ENCODE measurements around the gene FAM107A.

The FAM107A gene

DNA sequence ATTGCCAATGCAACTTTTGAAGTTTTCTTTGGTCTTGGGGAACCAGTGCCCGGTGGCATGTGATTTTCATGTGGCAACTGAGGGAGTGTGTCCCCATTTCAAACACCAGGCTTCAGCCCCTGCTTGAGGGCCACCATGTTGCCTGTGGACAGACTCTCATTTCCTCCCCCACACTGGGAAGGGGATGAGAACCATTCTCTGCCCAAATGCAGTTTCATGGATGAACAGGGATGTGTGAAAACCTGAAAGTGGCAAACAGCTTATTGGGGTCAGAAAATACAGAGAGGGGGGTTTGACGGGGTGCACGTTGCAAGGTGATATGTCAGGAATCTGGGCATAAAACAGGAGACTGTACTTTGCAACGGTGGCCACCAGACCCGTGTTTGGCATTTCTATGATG lies 6.3 kb downstream of the FAM107A start:
- DNase-seq (ENCODE audit: extremely low spot score, insufficient read length, low read depth) (no peak), FAIRE-seq (no peak)

DNA sequence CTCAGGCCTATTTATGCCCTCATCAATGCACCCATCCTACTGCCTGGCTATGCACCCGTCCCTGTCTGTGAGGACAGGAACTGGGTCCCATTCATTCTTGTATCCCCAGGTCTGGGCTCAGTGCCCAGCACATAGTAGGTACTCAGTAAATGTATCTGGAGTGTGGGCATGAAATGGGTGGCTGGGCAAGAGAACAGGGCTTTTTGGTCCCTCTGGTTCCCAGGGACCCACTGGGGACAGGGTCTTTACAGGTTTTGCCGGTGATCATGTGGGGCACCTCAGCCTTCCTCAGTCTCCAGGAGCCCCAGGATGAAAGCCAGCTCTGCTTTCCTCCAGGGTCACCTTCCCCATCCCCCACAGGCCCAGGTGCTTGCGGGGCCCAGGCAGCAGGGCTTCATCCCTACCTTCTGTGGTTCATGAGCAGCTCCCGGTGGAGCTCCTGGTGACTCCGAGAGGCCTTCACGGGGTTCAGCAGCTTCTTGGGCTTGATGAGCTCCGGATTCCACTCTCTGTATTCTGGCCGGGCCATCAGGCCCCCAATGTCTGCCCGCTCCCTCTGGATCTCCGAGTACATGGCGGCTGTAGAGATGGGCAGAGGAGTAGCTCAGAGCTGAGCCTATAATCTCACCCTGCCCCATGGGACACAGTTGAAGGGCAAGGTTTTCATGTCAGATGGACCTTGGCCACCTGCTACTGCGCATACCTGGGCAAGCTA lies 7.7 kb downstream of the FAM107A start:
- DNase-seq (ENCODE audit: extremely low spot score, insufficient read length, low read depth) (no peak), FAIRE-seq (no peak)

DNA sequence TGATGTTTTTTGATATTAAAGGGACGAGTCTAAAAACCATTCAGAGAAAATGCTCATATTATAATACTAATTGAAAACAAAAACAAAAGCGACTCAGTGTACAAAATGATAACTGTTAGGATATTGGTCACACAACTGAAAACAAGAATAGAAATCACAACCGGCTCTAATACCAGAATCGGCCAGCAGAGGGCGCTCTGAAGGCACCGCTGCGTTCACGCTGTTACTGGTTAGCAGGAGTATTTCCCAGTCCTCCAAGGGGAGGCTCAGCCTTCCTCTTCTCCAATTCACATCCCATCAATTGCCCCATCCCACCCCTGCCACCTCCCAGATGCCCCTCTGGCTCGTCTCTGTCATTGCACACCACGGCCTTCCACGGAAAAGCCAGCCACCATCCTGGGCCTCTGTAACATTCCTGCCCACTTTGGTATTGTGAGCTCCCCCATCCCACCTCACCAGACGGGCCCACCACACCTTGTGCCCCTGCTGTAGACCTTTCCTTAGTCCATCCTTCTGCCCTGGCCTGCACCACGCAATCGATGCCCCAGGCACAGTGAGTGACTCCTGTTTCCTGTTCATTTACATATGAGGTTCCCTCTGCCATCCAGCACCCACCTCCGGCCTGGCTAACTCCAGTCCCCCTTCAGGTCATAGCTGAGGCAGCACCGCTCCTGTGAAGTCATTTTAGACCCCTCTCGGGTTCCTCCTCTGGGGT lies 8.5 kb downstream of the FAM107A start:
- FAIRE-seq: peak; percentile 81
- DNase-seq (ENCODE audit: extremely low spot score, insufficient read length, low read depth): peak; percentile 33

DNA sequence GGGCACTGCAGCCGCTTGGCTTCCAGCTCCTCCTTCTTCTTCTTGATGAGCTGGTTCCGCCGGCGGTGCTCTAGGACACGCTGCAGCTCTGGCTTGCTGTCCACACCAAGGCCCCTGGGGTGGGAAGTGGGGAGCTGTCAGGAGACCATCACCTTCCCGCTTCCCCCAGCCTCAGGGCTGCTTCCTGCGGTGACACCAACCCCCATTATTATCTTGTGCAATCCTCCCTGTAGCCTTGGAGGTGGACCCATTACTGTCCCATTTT lies 10.0 kb downstream of the FAM107A start:
- FAIRE-seq: no peak
- no peak for DNase-seq (ENCODE audit: extremely low spot score, insufficient read length, low read depth)

DNA sequence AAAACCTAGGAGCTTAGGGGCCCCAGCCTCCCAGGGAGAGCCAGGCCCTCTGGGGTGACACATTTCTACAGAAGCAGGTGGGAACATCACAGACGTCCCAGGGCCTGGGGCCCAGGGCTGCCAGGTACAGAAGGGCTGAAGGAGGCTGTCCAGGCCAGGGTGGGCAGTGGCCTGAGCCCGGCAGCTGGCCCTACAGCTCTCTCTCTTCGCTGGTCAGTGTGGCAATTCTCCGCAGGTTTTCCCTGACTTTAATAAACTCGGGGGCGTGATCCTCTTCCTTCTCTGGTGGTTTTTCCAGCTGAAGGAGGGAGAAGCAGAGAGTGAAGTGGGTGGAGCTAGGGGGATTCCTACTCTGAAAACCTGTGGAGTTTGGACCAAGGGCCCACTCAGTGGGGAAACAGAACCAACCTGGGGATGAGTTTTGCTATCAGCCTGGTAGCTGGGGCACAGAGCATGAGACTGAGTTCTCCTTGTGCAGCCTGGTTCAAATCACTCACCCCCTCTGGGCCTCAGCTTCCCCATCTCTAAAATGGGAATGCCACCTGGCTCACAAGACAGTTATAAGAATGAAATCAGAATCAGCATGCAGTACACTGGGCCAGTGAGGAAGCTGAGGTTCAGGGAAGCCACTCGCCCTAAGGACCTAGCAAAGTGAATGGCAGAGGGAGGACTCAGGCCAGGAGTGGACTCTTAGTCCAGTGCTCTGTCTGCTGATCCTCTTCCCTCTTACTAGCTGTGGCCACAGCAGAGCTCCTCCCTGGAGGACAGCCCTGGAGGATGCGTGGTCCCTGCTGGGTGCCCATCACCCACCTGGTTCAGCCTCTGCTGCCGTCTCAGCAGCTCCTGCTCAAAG lies 10.6 kb downstream of the FAM107A start:
- no peak for FAIRE-seq

DNA sequence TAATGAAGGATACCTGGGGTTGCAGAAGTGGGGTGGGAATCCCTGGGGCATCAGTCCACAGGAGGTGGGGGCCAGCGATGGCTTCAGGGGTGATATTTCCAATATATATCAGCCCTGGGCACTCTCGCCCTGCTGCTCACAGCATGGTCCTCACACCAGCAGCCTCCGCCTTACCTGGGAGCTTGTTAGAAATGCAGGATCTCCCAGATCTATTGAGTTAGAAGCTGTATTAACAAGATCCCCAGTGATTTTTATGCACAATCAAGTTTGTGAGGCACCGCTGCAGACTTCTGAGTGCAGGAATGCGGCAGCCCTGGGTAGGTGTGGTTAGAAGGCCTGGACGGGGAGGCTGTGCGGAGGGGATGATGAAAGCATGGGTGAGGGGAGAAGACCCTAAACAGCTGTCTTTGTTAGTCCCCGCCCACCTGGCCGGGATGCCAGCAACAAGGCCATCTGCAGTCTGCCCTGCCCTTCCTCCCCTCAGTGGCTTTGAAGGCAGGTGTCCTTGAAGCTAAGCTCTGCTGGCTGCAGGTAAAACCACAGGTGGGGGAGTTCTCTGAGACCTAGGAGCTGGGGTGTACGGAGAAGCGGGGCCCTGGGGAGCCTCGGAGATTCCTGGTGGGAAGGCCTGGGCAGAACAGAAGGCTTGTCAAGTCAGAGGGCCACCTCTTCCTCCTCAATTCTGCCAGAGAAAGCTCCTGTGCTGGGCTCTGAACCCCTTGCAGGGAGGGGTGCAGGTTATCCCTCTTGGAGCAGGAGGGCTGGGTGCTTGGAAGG lies 11.4 kb downstream of the FAM107A start:
- FAIRE-seq (no peak), DNase-seq (ENCODE audit: extremely low spot score, insufficient read length, low read depth) (no peak)

More for the DNA sequence above, 10.6 kb downstream of the FAM107A start:
- no peak for DNase-seq (ENCODE audit: extremely low spot score, insufficient read length, low read depth)

DNA sequence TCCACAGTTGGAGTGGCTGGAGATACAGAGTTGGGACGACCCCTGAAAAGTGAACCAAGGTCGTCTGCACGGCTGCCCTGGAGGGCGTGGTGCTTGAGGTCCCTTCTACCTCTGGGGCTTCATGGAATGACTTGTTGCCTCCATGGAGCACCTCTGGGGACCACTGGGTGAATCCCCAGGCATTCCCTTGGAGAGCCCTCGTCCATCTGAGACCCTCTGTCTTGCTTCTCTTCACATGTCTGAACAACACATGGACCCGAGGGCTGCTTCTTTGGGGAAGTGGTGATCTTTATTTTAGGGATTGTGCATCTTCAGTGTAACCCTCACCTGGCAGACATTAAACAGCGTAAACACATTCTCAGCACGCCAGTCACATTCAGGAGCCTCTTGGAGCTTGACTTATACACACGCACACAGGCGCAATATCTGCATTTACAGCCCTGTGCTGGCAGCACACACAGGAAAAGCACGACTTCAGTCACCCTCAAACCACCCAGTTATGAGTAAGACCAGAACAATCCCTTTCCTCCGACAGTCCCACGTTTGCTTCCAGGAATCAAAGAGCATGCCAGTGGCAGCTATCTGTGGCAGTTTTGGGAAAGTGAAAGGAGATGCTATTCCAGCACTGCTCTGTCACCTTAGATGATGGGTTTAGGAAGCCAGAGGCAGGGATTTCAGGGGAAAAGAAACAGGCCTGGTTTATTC lies 12.6 kb downstream of the FAM107A start:
- FAIRE-seq (no peak), DNase-seq (ENCODE audit: extremely low spot score, insufficient read length, low read depth) (no peak)

DNA sequence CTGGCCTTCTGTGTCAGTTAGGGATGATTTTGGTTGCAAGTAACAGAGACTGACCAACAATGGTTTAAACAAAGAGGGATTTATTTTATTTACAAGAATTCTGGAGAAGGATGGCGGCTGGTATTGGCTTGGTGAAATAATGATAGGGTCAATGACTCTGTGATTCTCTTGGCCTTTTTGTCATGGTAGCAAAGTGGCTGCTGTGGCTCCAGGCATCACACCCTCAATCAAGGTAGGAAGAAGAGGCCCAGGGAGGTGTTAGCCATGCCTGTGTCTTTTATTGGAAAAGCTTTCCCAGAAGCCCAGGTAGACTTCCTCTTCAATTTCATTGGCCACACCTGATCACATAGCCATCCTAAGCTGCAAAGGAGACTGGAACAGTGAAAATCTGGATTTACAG lies 13.1 kb downstream of the FAM107A start:
- DNase-seq (ENCODE audit: extremely low spot score, insufficient read length, low read depth): no peak
- no peak for FAIRE-seq

DNA sequence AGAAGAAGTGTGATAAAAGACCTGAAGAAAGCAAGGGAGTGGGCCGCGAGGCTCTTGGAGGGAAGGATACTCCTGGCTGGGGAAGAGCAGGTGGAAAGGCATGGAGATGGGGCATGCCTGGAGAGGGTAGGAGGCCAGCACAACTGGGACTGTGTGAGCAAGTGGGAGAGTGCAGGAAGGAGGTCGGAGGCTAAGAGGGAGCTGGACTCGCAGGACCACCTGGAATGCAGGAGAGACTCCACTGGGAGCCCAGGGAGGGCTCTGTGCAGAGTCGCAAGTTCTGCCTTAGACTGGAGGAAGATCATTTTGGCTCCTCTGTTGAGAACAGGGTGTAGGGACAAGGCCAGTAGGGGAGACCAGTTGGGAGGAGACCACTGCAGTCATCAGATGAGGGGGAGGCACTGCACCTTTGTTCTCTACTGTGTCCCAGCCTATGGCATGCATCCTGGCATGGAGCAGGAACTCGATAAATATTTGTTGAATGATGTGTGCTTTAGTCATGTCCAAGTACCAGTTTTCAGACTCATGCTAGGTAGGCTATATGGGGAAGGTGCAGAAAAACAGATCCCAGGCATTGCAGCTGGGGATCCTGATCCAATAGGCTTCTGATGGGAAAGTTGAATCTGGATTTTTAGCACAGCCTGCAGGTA lies 13.7 kb downstream of the FAM107A start:
- no peak for DNase-seq (ENCODE audit: extremely low spot score, insufficient read length, low read depth)
- FAIRE-seq: no peak

DNA sequence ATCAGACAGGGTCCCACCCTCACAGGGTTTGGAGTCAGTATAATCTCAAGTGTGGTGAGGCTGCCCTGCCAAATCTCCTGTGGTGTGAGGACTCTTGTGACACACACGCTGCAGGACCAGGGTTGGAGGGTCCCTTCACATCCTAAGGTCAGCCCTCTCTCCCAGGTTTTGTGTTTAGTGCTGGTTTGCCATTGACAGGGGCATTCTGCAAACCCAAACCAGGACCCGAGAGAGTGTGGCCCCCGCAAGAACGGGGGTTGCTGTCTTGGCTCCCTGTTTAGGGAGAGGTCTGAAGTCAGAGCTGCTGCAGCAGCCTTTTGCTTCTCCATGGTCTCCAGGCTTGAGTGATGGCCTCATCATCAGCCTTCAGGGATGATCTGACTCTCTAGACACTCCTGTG lies 14.7 kb downstream of the FAM107A start:
- no peak for FAIRE-seq

DNA sequence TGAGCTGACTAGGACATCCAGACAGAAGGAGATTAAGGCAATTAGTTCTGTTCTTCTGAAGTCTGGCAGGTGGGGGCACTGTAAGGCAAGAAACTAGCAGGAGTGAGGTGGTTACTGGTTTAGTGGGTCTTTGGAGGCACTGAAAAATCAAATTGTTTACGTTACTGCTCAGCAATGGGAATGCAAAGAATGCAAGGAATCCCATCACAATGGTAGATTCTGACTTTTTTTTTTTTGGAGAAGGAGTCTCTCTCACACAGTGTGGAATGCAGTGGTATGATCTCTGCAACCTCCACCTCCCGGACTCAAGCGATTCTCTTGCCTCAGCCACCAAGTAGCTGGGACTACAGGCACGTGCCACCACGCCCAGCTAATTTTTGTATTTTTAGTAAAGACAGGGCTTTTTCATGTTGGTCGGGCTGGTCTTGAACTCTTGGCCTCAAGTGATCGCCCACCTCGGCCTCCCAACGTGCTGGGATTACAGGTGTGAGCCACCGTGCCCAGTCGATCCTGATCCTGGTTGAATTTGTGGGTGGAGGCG lies 16.4 kb downstream of the FAM107A start:
- DNase-seq (ENCODE audit: extremely low spot score, insufficient read length, low read depth): no peak
- FAIRE-seq: no peak

More for the DNA sequence above, 14.7 kb downstream of the FAM107A start:
- DNase-seq (ENCODE audit: extremely low spot score, insufficient read length, low read depth): no peak

DNA sequence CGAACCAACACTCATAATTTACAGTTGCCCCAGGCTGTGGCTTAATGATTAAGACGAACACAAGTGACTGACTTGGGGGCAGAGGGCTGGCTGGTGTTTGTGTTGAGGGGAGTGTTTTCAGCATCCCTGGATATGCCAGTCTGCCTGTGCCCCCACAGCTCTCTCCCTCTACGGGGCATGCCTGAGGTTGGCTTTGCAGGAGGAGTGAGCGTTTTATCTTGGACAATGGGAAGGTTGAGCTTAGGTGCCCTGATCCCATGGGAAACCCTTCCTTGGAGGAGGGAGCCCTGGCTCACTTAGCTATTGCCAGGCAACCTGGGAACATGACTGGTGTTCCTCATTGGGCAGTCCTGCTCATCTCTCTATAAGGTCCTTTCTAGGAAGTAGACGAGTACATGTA lies 17.6 kb downstream of the FAM107A start:
- DNase-seq (ENCODE audit: extremely low spot score, insufficient read length, low read depth) (no peak), FAIRE-seq (no peak)

DNA sequence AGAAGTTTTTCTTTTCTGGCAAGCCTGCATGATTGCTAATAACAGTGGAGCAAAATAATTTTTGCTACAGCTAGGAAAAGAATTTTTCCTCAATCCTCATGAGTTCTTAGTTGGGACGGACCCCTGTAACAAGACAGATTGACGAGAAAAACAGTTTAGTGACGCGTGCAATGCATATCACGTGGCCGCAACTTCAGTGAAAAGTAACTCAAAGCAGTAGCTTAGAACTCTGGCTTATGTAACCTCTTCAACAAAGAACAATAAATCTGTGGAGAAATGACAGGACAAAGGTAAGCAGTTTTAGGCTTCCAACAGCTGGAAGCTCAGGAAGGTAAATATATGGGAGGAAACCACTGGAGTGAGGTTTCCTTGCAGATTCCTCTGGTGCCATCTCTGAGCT lies 19.7 kb downstream of the FAM107A start:
- FAIRE-seq: no peak

DNA sequence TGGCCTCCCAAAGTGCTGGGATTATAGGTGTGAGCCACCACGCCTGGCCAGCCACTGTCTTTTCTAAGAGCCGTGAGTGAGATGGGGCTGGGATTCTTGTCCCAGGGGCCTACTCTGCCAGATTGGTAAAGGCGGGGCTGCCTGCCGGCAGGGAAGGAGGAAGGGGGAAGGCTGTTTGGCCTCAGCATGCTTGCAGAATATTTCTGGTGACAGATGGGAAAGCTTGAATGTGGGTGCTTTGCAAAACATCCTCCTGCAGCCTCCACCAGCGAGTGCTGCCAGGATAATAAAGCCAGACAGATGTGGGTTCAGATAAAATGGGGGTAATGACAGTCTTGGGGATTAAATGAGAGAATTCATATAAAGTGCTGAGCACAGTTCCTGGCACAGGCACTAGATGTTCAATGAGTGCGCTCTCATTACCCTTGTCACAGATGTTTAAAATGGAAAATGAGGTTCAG lies 20.4 kb downstream of the FAM107A start:
- DNase-seq (ENCODE audit: extremely low spot score, insufficient read length, low read depth) (no peak), FAIRE-seq (no peak)

More for the DNA sequence above, 19.7 kb downstream of the FAM107A start:
- DNase-seq (ENCODE audit: extremely low spot score, insufficient read length, low read depth): no peak

DNA sequence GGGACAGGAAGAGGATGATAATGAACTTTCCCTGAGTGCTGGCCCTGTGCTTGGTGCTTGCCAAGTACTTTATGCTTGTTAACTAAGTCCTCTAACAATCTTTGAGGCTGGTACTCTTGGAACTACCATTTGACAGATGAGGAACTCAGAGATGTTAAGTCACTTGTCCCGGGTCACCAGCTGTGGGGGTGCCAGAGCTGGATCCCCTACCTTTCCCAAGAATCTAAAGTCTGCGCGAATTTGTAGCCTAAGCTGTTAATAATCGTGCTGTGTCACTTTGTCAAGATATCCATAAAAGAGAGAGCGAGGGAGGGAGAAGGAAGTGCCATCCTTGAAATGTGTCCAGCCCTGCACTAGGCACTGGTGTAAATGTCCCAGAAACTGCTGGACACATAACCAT lies 21.2 kb downstream of the FAM107A start:
- no peak for DNase-seq (ENCODE audit: extremely low spot score, insufficient read length, low read depth)

DNA sequence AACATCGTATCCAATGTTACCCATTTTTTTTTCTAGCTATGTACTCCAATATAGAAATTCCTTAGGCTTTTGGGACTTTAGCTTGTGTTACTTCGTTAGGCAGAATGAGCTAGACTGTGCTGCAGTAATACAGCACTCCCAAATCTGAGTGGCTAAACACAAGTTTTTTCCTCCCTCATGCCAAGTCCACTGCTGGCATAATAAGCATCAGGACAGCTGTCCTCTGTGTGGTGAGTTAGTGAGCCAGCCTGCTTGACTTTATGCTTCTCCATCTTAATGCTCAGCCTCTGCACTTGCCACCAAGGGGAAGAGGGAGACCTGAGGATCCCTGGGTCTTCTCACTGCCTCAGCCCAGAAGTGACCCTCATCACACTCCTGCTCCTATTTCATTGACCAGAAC lies 22.0 kb downstream of the FAM107A start:
- DNase-seq (ENCODE audit: extremely low spot score, insufficient read length, low read depth) (no peak), FAIRE-seq (no peak)

More for the DNA sequence above, 21.2 kb downstream of the FAM107A start:
- no peak for FAIRE-seq

DNA sequence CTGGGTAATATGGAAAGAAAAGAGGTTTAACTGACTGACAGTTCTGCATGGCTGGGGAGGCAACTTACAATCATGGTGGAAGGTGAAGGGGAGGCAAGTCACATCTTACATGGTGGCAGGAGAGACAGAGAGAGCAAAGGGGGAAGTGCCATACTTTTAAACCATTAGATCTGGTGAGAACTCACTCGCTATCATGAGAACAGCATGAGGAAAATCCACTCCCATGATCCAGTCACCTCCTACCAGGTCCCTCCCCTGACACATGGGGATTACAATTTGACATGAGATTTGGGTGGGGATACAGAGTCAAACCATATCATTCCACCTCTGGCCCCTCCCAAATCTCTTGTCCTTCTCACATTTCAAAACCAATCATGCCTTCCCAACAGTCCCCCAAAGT lies 24.2 kb downstream of the FAM107A start:
- FAIRE-seq: no peak
- DNase-seq (ENCODE audit: extremely low spot score, insufficient read length, low read depth): no peak

DNA sequence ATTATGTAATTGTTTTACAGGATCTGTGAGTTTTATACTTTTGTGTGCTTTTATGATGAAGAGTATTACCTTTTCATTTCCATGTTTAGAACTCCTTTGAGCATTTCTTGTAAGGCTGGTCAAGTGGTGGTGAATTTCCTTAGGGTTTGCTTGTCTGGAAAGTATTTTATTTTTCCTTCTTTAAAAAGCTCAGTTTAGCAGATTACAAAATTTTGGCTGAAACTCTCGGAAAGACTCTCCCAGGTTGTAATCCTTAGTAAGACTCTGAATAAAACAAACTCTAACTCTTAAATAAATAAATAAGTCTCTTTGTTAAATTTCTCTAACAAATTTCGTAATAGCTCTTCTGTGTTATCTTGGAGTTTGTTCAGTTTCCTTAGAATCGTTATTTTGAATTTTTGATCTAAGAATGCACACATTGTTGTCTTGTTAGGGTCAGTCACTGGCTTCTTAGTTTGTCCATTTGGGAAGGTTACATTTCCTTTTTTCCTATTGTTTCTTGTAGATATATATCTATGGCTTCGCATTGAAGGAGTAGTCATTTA lies 25.5 kb downstream of the FAM107A start:
- FAIRE-seq (no peak), DNase-seq (ENCODE audit: extremely low spot score, insufficient read length, low read depth) (no peak)

DNA sequence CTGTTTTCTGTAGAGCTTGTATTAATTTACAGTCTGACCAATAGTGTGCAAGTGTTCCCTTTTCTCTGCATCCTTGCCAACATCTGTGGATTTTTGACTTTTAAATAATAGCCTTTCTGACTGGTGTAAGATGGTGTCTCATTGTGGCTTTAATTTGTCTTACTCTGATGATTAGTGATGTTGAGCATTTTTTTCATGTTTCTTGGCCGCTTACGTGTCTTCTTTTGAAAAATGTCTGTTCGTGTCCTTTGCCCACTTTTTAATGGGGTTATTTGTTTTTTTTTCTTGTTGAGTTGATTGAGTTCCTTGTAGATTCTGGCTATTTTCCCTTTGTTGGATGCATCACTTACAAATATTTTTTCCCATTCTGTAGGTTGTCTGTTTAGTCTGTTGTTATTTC lies 32.6 kb downstream of the FAM107A start:
- DNase-seq (ENCODE audit: extremely low spot score, insufficient read length, low read depth) (no peak), FAIRE-seq (no peak)
